ENCODE data around the gene IFIT1.
"Not testable (repeated sequence)": the region's sequence is repeated elsewhere in the genome, so short reads cannot be mapped to it uniquely, and the experiment has no call there.

IFIT1 gene

GRCh38 chr10:89440226-89441009 lies 48.0 kb downstream of the IFIT1 start:
- DNase-seq (ENCODE audit: low read depth in 2 of 2) = no peak

GRCh38 chr10:89442289-89442688 lies 49.9 kb downstream of the IFIT1 start:
- no peak for DNase-seq (ENCODE audit: low read depth in 2 of 2)

- DNase-seq (ENCODE audit: low read depth in 2 of 2) = not testable (repeated sequence)
Observed at GRCh38 chr10:89444819-89445218, 52.4 kb downstream of the IFIT1 start.

GRCh38 chr10:89450901-89451300 lies 58.5 kb downstream of the IFIT1 start:
- DNase-seq (ENCODE audit: low read depth in 2 of 2) = no peak

GRCh38 chr10:89452193-89452592 lies 59.8 kb downstream of the IFIT1 start:
- DNase-seq (ENCODE audit: low read depth in 2 of 2) = no peak

GRCh38 chr10:89454561-89455347 lies 62.3 kb downstream of the IFIT1 start:
- no peak for DNase-seq (ENCODE audit: low read depth in 2 of 2)

Measured in stimulated activated CD8-positive, alpha-beta memory T cell treated with anti-CD3 and anti-CD28 coated beads, Interleukin-15, amount 100 ng/mL, for 4 hours (primary cell).